ENCODE results near the gene PFDN1.
"Not testable (repeated sequence)": the region's sequence is repeated elsewhere in the genome, so short reads cannot be mapped to it uniquely, and the experiment has no call there.

Gene PFDN1

GRCh38 chr5:140215276-140215675, 87.6 kb downstream of the PFDN1 start:
- Histone ChIP-seq H3K36me3 (ENCODE audit: insufficient read depth, low read length) (no peaks in the 10 kb centered on the region), H2AFZ (ENCODE audit: low read depth, low read length) (no peak overlapping the region), H3K9me3 (ENCODE audit: low read length) (no peaks in the 10 kb centered on the region), H3K4me3 (ENCODE audit: low read length) (no peak overlapping the region), H3K27me3 (ENCODE audit: insufficient read depth, low read length) (no peaks in the 10 kb centered on the region), H3K4me1 (ENCODE audit: insufficient read depth, low read length) (no peaks in the 10 kb centered on the region)

- no peaks in the 10 kb centered on the region for H3K4me1 ChIP-seq (ENCODE audit: insufficient read depth, low read length)
- no peaks in the 10 kb centered on the region for H3K27me3 ChIP-seq (ENCODE audit: insufficient read depth, low read length)
- H3K9me3 ChIP-seq (ENCODE audit: low read length) = no peaks in the 10 kb centered on the region
These were observed 88.1 kb downstream of the PFDN1 start for GRCh38 chr5:140214831-140215230.

GRCh38 chr5:140213370-140213983, 89.4 kb downstream of the PFDN1 start:
- H3K4me3 ChIP-seq (ENCODE audit: low read length) = no peak overlapping the region
- H3K27me3 ChIP-seq (ENCODE audit: insufficient read depth, low read length) = no peaks in the 10 kb centered on the region
- H2AFZ ChIP-seq (ENCODE audit: low read depth, low read length) = no peak overlapping the region
- H3K9me3 ChIP-seq (ENCODE audit: low read length) = no peaks in the 10 kb centered on the region
- no peaks in the 10 kb centered on the region for H3K36me3 ChIP-seq (ENCODE audit: insufficient read depth, low read length)
- H3K4me1 ChIP-seq (ENCODE audit: insufficient read depth, low read length) = no peaks in the 10 kb centered on the region

More at GRCh38 chr5:140214831-140215230, 88.1 kb downstream of the PFDN1 start:
- Histone ChIP-seq H3K4me3 (ENCODE audit: low read length) (no peak overlapping the region), H3K36me3 (ENCODE audit: insufficient read depth, low read length) (no peaks in the 10 kb centered on the region), H2AFZ (ENCODE audit: low read depth, low read length) (no peak overlapping the region)

- Histone ChIP-seq H3K36me3 (ENCODE audit: insufficient read depth, low read length) (no peaks in the 10 kb centered on the region), H3K4me3 (ENCODE audit: low read length) (no peak overlapping the region), H3K9me3 (ENCODE audit: low read length) (no peaks in the 10 kb centered on the region), H3K4me1 (ENCODE audit: insufficient read depth, low read length) (peaks cover 4% of the 10 kb centered on the region), H2AFZ (ENCODE audit: low read depth, low read length) (no peak overlapping the region), H3K27me3 (ENCODE audit: insufficient read depth, low read length) (no peaks in the 10 kb centered on the region)
These were observed 94.8 kb downstream of the PFDN1 start for GRCh38 chr5:140208065-140208464.

GRCh38 chr5:140207250-140207964, 95.5 kb downstream of the PFDN1 start:
- Histone ChIP-seq H3K4me1 (ENCODE audit: insufficient read depth, low read length) (peaks cover 4% of the 10 kb centered on the region), H3K4me3 (ENCODE audit: low read length) (no peak overlapping the region)

GRCh38 chr5:140205952-140206351, 96.9 kb downstream of the PFDN1 start:
- Histone ChIP-seq H3K4me3 (ENCODE audit: low read length) (no peak overlapping the region), H3K27me3 (ENCODE audit: insufficient read depth, low read length) (no peaks in the 10 kb centered on the region), H2AFZ (ENCODE audit: low read depth, low read length) (no peak overlapping the region), H3K4me1 (ENCODE audit: insufficient read depth, low read length) (peaks cover 4% of the 10 kb centered on the region), H3K36me3 (ENCODE audit: insufficient read depth, low read length) (no peaks in the 10 kb centered on the region), H3K9me3 (ENCODE audit: low read length) (no peaks in the 10 kb centered on the region)

More at GRCh38 chr5:140207250-140207964, 95.5 kb downstream of the PFDN1 start:
- Histone ChIP-seq H3K9me3 (ENCODE audit: low read length) (no peaks in the 10 kb centered on the region), H3K27me3 (ENCODE audit: insufficient read depth, low read length) (no peaks in the 10 kb centered on the region), H2AFZ (ENCODE audit: low read depth, low read length) (no peak overlapping the region), H3K36me3 (ENCODE audit: insufficient read depth, low read length) (no peaks in the 10 kb centered on the region)

GRCh38 chr5:140205216-140205615, 97.7 kb downstream of the PFDN1 start:
- H3K4me3 ChIP-seq (ENCODE audit: low read length) = no peak overlapping the region
- peaks cover 4% of the 10 kb centered on the region for H3K4me1 ChIP-seq (ENCODE audit: insufficient read depth, low read length)
- H3K9me3 ChIP-seq (ENCODE audit: low read length) = no peaks in the 10 kb centered on the region
- H3K36me3 ChIP-seq (ENCODE audit: insufficient read depth, low read length) = no peaks in the 10 kb centered on the region
- H2AFZ ChIP-seq (ENCODE audit: low read depth, low read length) = no peak overlapping the region
- H3K27me3 ChIP-seq (ENCODE audit: insufficient read depth, low read length) = no peaks in the 10 kb centered on the region

GRCh38 chr5:140202610-140203009, 100.3 kb downstream of the PFDN1 start:
- Histone ChIP-seq H2AFZ (ENCODE audit: low read depth, low read length) (no peak overlapping the region), H3K36me3 (ENCODE audit: insufficient read depth, low read length) (no peaks in the 10 kb centered on the region), H3K4me1 (ENCODE audit: insufficient read depth, low read length) (peaks cover 4% of the 10 kb centered on the region), H3K4me3 (ENCODE audit: low read length) (no peak overlapping the region), H3K9me3 (ENCODE audit: low read length) (no peaks in the 10 kb centered on the region), H3K27me3 (ENCODE audit: insufficient read depth, low read length) (no peaks in the 10 kb centered on the region)

- H3K27me3 ChIP-seq (ENCODE audit: insufficient read depth, low read length) = no peaks in the 10 kb centered on the region
- no peaks in the 10 kb centered on the region for H3K9me3 ChIP-seq (ENCODE audit: low read length)
- peaks cover 4% of the 10 kb centered on the region for H3K4me1 ChIP-seq (ENCODE audit: insufficient read depth, low read length)
- no peak overlapping the region for H2AFZ ChIP-seq (ENCODE audit: low read depth, low read length)
- no peak overlapping the region for H3K4me3 ChIP-seq (ENCODE audit: low read length)
- H3K36me3 ChIP-seq (ENCODE audit: insufficient read depth, low read length) = no peaks in the 10 kb centered on the region
These were observed 100.8 kb downstream of the PFDN1 start for GRCh38 chr5:140202078-140202477.

GRCh38 chr5:140198915-140199314, 104.0 kb downstream of the PFDN1 start:
- H3K4me3 ChIP-seq (ENCODE audit: low read length); H3K4me1 ChIP-seq (ENCODE audit: insufficient read depth, low read length); H3K36me3 ChIP-seq (ENCODE audit: insufficient read depth, low read length); H3K9me3 ChIP-seq (ENCODE audit: low read length); H3K27me3 ChIP-seq (ENCODE audit: insufficient read depth, low read length); H2AFZ ChIP-seq (ENCODE audit: low read depth, low read length): not testable (repeated sequence)

- Histone ChIP-seq H3K36me3 (ENCODE audit: insufficient read depth, low read length) (no peaks in the 10 kb centered on the region), H2AFZ (ENCODE audit: low read depth, low read length) (no peak overlapping the region), H3K4me3 (ENCODE audit: low read length) (no peak overlapping the region), H3K9me3 (ENCODE audit: low read length) (no peaks in the 10 kb centered on the region), H3K4me1 (ENCODE audit: insufficient read depth, low read length) (peaks cover under 1% of the 10 kb centered on the region), H3K27me3 (ENCODE audit: insufficient read depth, low read length) (no peaks in the 10 kb centered on the region)
These were observed 105.9 kb downstream of the PFDN1 start for GRCh38 chr5:140197023-140197422.

- H3K4me3 ChIP-seq (ENCODE audit: low read length) = no peak overlapping the region
- peaks cover 8% of the 10 kb centered on the region for H3K4me1 ChIP-seq (ENCODE audit: insufficient read depth, low read length)
- no peaks in the 10 kb centered on the region for H3K36me3 ChIP-seq (ENCODE audit: insufficient read depth, low read length)
- no peaks in the 10 kb centered on the region for H3K27me3 ChIP-seq (ENCODE audit: insufficient read depth, low read length)
- no peak overlapping the region for H2AFZ ChIP-seq (ENCODE audit: low read depth, low read length)
- H3K9me3 ChIP-seq (ENCODE audit: low read length) = no peaks in the 10 kb centered on the region
These were observed 106.6 kb downstream of the PFDN1 start for GRCh38 chr5:140196115-140196814.

Measured in neuron (in vitro differentiated cells).